ENCODE data around the gene SRC.

Gene SRC

GRCh38 chr20:37390503-37390890 lies 44.6 kb downstream of the SRC start:
- TF ChIP-seq CTCF (IDR thresholded peaks at IDR 0.05; ENCODE audit: low read depth, low read length, missing control alignments) = no peak
- Histone ChIP-seq H3K27me3 (replicated peaks) (no peaks in the 10 kb centered on the region), H3K36me3 (replicated peaks) (peaks cover 2% of the 10 kb centered on the region), H3K27ac (no peak overlapping the region), H3K4me3 (ENCODE audit: low read depth, low read length) (no peak overlapping the region)
- in situ Hi-C loops (cut with HindIII; ENCODE audit: low pct_ligation_motif_present, low sequenced_read_pairs) = no loop called here
- DNase-seq = no peak

GRCh38 chr20:37390891-37391525 lies 45.1 kb downstream of the SRC start:
- no peak for DNase-seq
- TF ChIP-seq CTCF (IDR thresholded peaks at IDR 0.05; ENCODE audit: low read depth, low read length, missing control alignments) = no peak
- Histone ChIP-seq H3K27ac (no peak overlapping the region), H3K27me3 (replicated peaks) (no peaks in the 10 kb centered on the region), H3K36me3 (replicated peaks) (peaks cover 2% of the 10 kb centered on the region), H3K4me3 (ENCODE audit: low read depth, low read length) (no peak overlapping the region)
- in situ Hi-C loops (cut with HindIII; ENCODE audit: low pct_ligation_motif_present, low sequenced_read_pairs) = no loop called here

GRCh38 chr20:37392441-37393195 lies 46.7 kb downstream of the SRC start:
- in situ Hi-C loops (cut with HindIII; ENCODE audit: low pct_ligation_motif_present, low sequenced_read_pairs) = no loop called here
- Histone ChIP-seq H3K27me3 (replicated peaks) (no peaks in the 10 kb centered on the region), H3K27ac (no peak overlapping the region), H3K4me3 (ENCODE audit: low read depth, low read length) (no peak overlapping the region), H3K36me3 (replicated peaks) (peaks cover 2% of the 10 kb centered on the region)
- TF ChIP-seq CTCF (IDR thresholded peaks at IDR 0.05; ENCODE audit: low read depth, low read length, missing control alignments) = peak; percentile 67
- DNase-seq = no peak

- in situ Hi-C loops (cut with HindIII; ENCODE audit: low pct_ligation_motif_present, low sequenced_read_pairs) = no loop called here
- no peak overlapping the region for H3K27ac ChIP-seq
- TF ChIP-seq CTCF (IDR thresholded peaks at IDR 0.05; ENCODE audit: low read depth, low read length, missing control alignments) = no peak
- no peak overlapping the region for H3K4me3 ChIP-seq (ENCODE audit: low read depth, low read length)
- H3K36me3 ChIP-seq (replicated peaks) = peaks cover 2% of the 10 kb centered on the region
- no peaks in the 10 kb centered on the region for H3K27me3 ChIP-seq (replicated peaks)
- no peak for DNase-seq
Observed at GRCh38 chr20:37393196-37393862, 47.4 kb downstream of the SRC start.

- no peaks in the 10 kb centered on the region for H3K27me3 ChIP-seq (replicated peaks)
- in situ Hi-C loops (cut with HindIII; ENCODE audit: low pct_ligation_motif_present, low sequenced_read_pairs) = no loop called here
- peaks cover 5% of the 10 kb centered on the region for H3K36me3 ChIP-seq (replicated peaks)
- no peak for TF ChIP-seq CTCF (IDR thresholded peaks at IDR 0.05; ENCODE audit: low read depth, low read length, missing control alignments)
- H3K27ac ChIP-seq = no peak overlapping the region
- DNase-seq = no peak
- H3K4me3 ChIP-seq (ENCODE audit: low read depth, low read length) = no peak overlapping the region
Observed at GRCh38 chr20:37393863-37394542, 48.1 kb downstream of the SRC start.

Measured in brain microvascular endothelial cell (primary cell).